ENCODE measurements around the gene ICE2.

DNA sequence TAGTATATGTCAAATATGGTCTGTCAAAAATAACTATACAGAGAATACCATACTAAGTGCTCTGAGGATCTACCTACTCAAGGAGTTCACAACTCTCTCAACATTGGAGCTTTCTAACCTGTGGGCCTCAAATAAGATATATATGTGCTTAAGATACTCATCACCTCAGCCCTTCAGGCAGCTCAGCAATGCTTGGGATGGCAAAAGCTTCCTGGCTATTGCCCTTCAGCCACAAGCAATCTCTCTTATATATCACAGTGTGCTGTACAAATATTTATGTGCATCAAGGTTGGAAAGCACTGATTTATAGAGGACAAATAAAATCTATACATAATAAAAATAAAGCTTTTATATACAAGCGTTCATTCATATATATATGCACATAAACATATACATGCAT is 40.3 kb downstream of the ICE2 start:
- no peak for TF ChIP-seq CTCF (conservative IDR thresholded peaks at IDR 0.05; ENCODE audit: low read length)
- TF ChIP-seq EZH2phosphoT487 (IDR thresholded peaks at IDR 0.05; ENCODE audit: borderline replicate concordance): no peak

Measured in Loucy (cell line).